ENCODE measurements around the gene B3GNT4. TPM values are rescaled to one million over a fixed set of nuclear protein-coding genes. Genes with fewer than 3 reads are reported as not detected.
"Not testable (repeated sequence)": the region's sequence is repeated elsewhere in the genome, so short reads cannot be mapped to it uniquely, and the experiment has no call there.

The B3GNT4 gene
- total RNA-seq, 1 donor from 2014 or later = not detected

GRCh38 chr12:122185079-122185478 lies 18.4 kb upstream of the B3GNT4 start:
- ATAC-seq (no peak), DNase-seq (ENCODE audit: missing footprints) (no peak)
- intact Hi-C loops (cut with DNase I) = loop anchor here (5.0 kb wide), 1 partner anchor 133 kb away; no protein-coding TSS in a partner anchor

- intact Hi-C loops (cut with DNase I) = loop anchor here (5.0 kb wide), 1 partner anchor 133 kb away; no protein-coding TSS in a partner anchor
- ATAC-seq = no peak
Measured at GRCh38 chr12:122185494-122186082, 17.9 kb upstream of the B3GNT4 start.

GRCh38 chr12:122187466-122187865 lies 16.0 kb upstream of the B3GNT4 start:
- intact Hi-C loops (cut with DNase I) = loop anchor here (5.0 kb wide), 1 partner anchor 135 kb away; no protein-coding TSS in a partner anchor
- no peak for DNase-seq (ENCODE audit: missing footprints)
- no peak for ATAC-seq

More at GRCh38 chr12:122185494-122186082, 17.9 kb upstream of the B3GNT4 start:
- no peak for DNase-seq (ENCODE audit: missing footprints)

GRCh38 chr12:122189626-122190475 lies 13.7 kb upstream of the B3GNT4 start:
- ATAC-seq = no peak
- intact Hi-C loops (cut with DNase I) = loop anchor here (5.0 kb wide), 1 partner anchor 138 kb away; no protein-coding TSS in a partner anchor
- DNase-seq (ENCODE audit: missing footprints) = no peak

- peak; percentile 70 for ATAC-seq
- intact Hi-C loops (cut with DNase I) = no loop called here
- DNase-seq (ENCODE audit: missing footprints) = no peak
Measured at GRCh38 chr12:122190842-122191668, 12.5 kb upstream of the B3GNT4 start.

GRCh38 chr12:122192441-122192840 lies 11.1 kb upstream of the B3GNT4 start:
- ATAC-seq = no peak
- intact Hi-C loops (cut with DNase I) = no loop called here
- DNase-seq (ENCODE audit: missing footprints) = no peak

- intact Hi-C loops (cut with DNase I) = no loop called here
- no peak for DNase-seq (ENCODE audit: missing footprints)
- ATAC-seq = no peak
Measured at GRCh38 chr12:122194804-122195203, 8.7 kb upstream of the B3GNT4 start.

- ATAC-seq (no peak), DNase-seq (ENCODE audit: missing footprints) (no peak)
- intact Hi-C loops (cut with DNase I) = no loop called here
Measured at GRCh38 chr12:122195405-122195804, 8.1 kb upstream of the B3GNT4 start.

GRCh38 chr12:122197612-122197966 lies 5.9 kb upstream of the B3GNT4 start:
- intact Hi-C loops (cut with DNase I) = no loop called here
- ATAC-seq (no peak), DNase-seq (ENCODE audit: missing footprints) (no peak)

- DNase-seq (ENCODE audit: missing footprints) (no peak), ATAC-seq (no peak)
- intact Hi-C loops (cut with DNase I) = no loop called here
Measured at GRCh38 chr12:122199484-122200355, 3.8 kb upstream of the B3GNT4 start.

- no peak for ATAC-seq
- no peak for DNase-seq (ENCODE audit: missing footprints)
- intact Hi-C loops (cut with DNase I) = no loop called here
Measured at GRCh38 chr12:122200541-122201175, 2.9 kb upstream of the B3GNT4 start.

GRCh38 chr12:122201381-122201780 lies 2.1 kb upstream of the B3GNT4 start:
- intact Hi-C loops (cut with DNase I) = no loop called here
- no peak for DNase-seq (ENCODE audit: missing footprints)
- ATAC-seq = no peak

GRCh38 chr12:122202017-122202416 lies 1.5 kb upstream of the B3GNT4 start:
- intact Hi-C loops (cut with DNase I) = no loop called here

GRCh38 chr12:122202811-122203210 lies 698 bp upstream of the B3GNT4 start:
- ATAC-seq; intact Hi-C loops (cut with DNase I); DNase-seq (ENCODE audit: missing footprints): not testable (repeated sequence)

More at GRCh38 chr12:122202017-122202416, 1.5 kb upstream of the B3GNT4 start:
- DNase-seq (ENCODE audit: missing footprints) = no peak
- no peak for ATAC-seq

- intact Hi-C loops (cut with DNase I) = no loop called here
- no peak for ATAC-seq
- DNase-seq (ENCODE audit: missing footprints) = no peak
Measured at GRCh38 chr12:122204167-122205052, 901 bp downstream of the B3GNT4 start.

GRCh38 chr12:122205053-122205925 lies 1.8 kb downstream of the B3GNT4 start:
- ATAC-seq (no peak), DNase-seq (ENCODE audit: missing footprints) (no peak)
- intact Hi-C loops (cut with DNase I) = no loop called here

Measured in Right ventricle myocardium inferior (tissue), 1 donor.